BE2C (cell line): ENCODE data around the gene SLC7A7.
"Not testable (repeated sequence)": the region's sequence is repeated elsewhere in the genome, so short reads cannot be mapped to it uniquely, and the experiment has no call there.

Experiments
- DNase-seq: peaks from one replicate; pipeline ENCODE4 v3.0.0-alpha.2; 2020
- H3K27me3 ChIP-seq: fragments of 250-450 bp; sonication (Bioruptor Pico); 2 replicates; pipeline ENCODE4 v1.5.1; 2020; ENCODE audit warnings: mild to moderate bottlenecking
- H3K36me3 ChIP-seq: fragments of 250-450 bp; sonication (Bioruptor Pico); 2 replicates; pipeline ENCODE4 v1.5.1; 2020; ENCODE audit warnings: mild to moderate bottlenecking
- H3K4me1 ChIP-seq: fragments of 250-450 bp; sonication (Bioruptor Pico); 2 replicates; pipeline ENCODE4 v1.5.1; 2020
- H3K4me3 ChIP-seq: 2 replicates; pipeline ENCODE4 v1.5.1; 2011; ENCODE audit warnings: low read depth, low read length
- H3K9me3 ChIP-seq: fragments of 250-450 bp; sonication (Bioruptor Pico); 2 replicates; pipeline ENCODE4 v1.5.1; 2020
- CTCF ChIP-seq: IDR thresholded peaks from 2 replicates; pipeline ENCODE4 v1.5.1; 2012; ENCODE audit warnings: mild to moderate bottlenecking, low read depth, low read length

SLC7A7 gene

GRCh38 chr14:22852940-22853767, 37.9 kb upstream of the SLC7A7 start:
- H3K4me3 ChIP-seq = peak overlapping the region; percentile 72
- peak; percentile 94 for TF ChIP-seq CTCF
- H3K27me3 ChIP-seq = no peaks in the 10 kb centered on the region
- no peaks in the 10 kb centered on the region for H3K36me3 ChIP-seq
- H3K4me1 ChIP-seq = no peaks in the 10 kb centered on the region
- H3K9me3 ChIP-seq = no peaks in the 10 kb centered on the region
- DNase-seq = peak; percentile 87

- no peak for TF ChIP-seq CTCF
- Histone ChIP-seq H3K4me3 (no peak overlapping the region), H3K4me1 (no peaks in the 10 kb centered on the region)
These were observed 37.3 kb upstream of the SLC7A7 start for GRCh38 chr14:22852599-22852939.

GRCh38 chr14:22852178-22852577, 36.9 kb upstream of the SLC7A7 start:
- not testable (repeated sequence) for DNase-seq, H3K36me3 ChIP-seq, H3K9me3 ChIP-seq, H3K4me3 ChIP-seq, H3K27me3 ChIP-seq, H3K4me1 ChIP-seq

More at GRCh38 chr14:22852599-22852939, 37.3 kb upstream of the SLC7A7 start:
- DNase-seq = no peak
- Histone ChIP-seq H3K9me3 (no peaks in the 10 kb centered on the region), H3K27me3 (no peaks in the 10 kb centered on the region), H3K36me3 (no peaks in the 10 kb centered on the region)

- Histone ChIP-seq H3K4me1 (no peaks in the 10 kb centered on the region), H3K9me3 (no peaks in the 10 kb centered on the region), H3K27me3 (no peaks in the 10 kb centered on the region), H3K36me3 (no peaks in the 10 kb centered on the region), H3K4me3 (no peak overlapping the region)
- no peak for DNase-seq
- TF ChIP-seq CTCF = no peak
These were observed 35.9 kb upstream of the SLC7A7 start for GRCh38 chr14:22850944-22851764.

- Histone ChIP-seq H3K9me3 (no peaks in the 10 kb centered on the region), H3K27me3 (no peaks in the 10 kb centered on the region), H3K4me1 (no peaks in the 10 kb centered on the region), H3K4me3 (no peak overlapping the region), H3K36me3 (no peaks in the 10 kb centered on the region)
- no peak for TF ChIP-seq CTCF
- DNase-seq = no peak
These were observed 34.1 kb upstream of the SLC7A7 start for GRCh38 chr14:22849212-22849819.

- Histone ChIP-seq H3K27me3 (no peaks in the 10 kb centered on the region), H3K9me3 (no peaks in the 10 kb centered on the region), H3K4me1 (no peaks in the 10 kb centered on the region), H3K4me3 (no peak overlapping the region), H3K36me3 (no peaks in the 10 kb centered on the region)
- TF ChIP-seq CTCF = no peak
- DNase-seq = peak; percentile 33
These were observed 33.3 kb upstream of the SLC7A7 start for GRCh38 chr14:22848351-22849164.
